ENCODE results near the gene GPR151. TPM values are rescaled to one million over a fixed set of nuclear protein-coding genes. Genes with fewer than 3 reads are reported as not detected.

GPR151 gene
- polyA plus RNA-seq, 3 donors: not detected

- no peaks in the 10 kb centered on the region for H3K79me2 ChIP-seq (ENCODE audit: insufficient read depth, low read length)
- no peak overlapping the region for H2AFZ ChIP-seq (ENCODE audit: insufficient read depth, low read depth, low read length, poor library complexity, severe bottlenecking)
- Mint-ChIP-seq H3K36me3 (peaks cover 56 to 71% of the 10 kb centered on the region in 2 donors), H3K27ac (no peak overlapping the region), H3K4me1 (no peaks in the 10 kb centered on the region), H3K4me3 (no peak overlapping the region), H3K9me3 (no peaks in the 10 kb centered on the region), H3K27me3 (ENCODE audit: low read depth in 3 of 3) (no peaks in the 10 kb centered on the region)
- H3K9me3 ChIP-seq (replicated peaks in 1 of 2; ENCODE audit: control insufficient read depth in 1 of 2, insufficient read depth in 1 of 2, low read length in 2 of 2): no peaks in the 10 kb centered on the region
- H3K4me1 ChIP-seq (ENCODE audit: control insufficient read depth in 1 of 2, insufficient read depth in 2 of 2, low read length in 2 of 2): no peaks in the 10 kb centered on the region
- H3K4me2 ChIP-seq (replicated peaks; ENCODE audit: extremely low read depth, low read length, poor library complexity, severe bottlenecking): no peak overlapping the region
- DNase-seq: no peak
- TF ChIP-seq CTCF (IDR thresholded peaks at IDR 0.05): no peak
- no peak overlapping the region for H3K4me3 ChIP-seq (replicated peaks in 1 of 3; ENCODE audit: low read depth in 2 of 3, low read length in 3 of 3)
- no CpG with 5 or more reads among the region's 2 CpGs for WGBS (ENCODE audit: insufficient coverage)
- intact Hi-C loops (cut with micrococcal nuclease): no loop called here
- H3K27ac ChIP-seq (ENCODE audit: low read depth in 1 of 2, low read length in 2 of 2): no peak overlapping the region
- no peaks in the 10 kb centered on the region for H4K20me1 ChIP-seq (ENCODE audit: insufficient read depth, low read length)
- H3K9ac ChIP-seq (ENCODE audit: insufficient read depth, low read length, poor library complexity, severe bottlenecking): no peak overlapping the region
- peaks cover 80 to 99% of the 10 kb centered on the region in 2 donors for H3K36me3 ChIP-seq (replicated peaks in 1 of 2; ENCODE audit: control insufficient read depth in 1 of 2, insufficient read depth in 2 of 2, low read length in 2 of 2)
- H3K27me3 ChIP-seq (ENCODE audit: control insufficient read depth in 2 of 2, insufficient read depth in 2 of 2, low read length in 2 of 2): no peaks in the 10 kb centered on the region
Measured at GRCh38 chr5:146482775-146483174, 33.2 kb downstream of the GPR151 start.

GRCh38 chr5:146475906-146476305 lies 40.1 kb downstream of the GPR151 start:
- DNase-seq: no peak
- peaks cover 53 to 75% of the 10 kb centered on the region in 2 donors for H3K36me3 Mint-ChIP-seq
- peaks cover 12% of the 10 kb centered on the region for H3K4me1 Mint-ChIP-seq
- no peak overlapping the region for H3K27ac Mint-ChIP-seq
- no peaks in the 10 kb centered on the region for H3K9me3 ChIP-seq (replicated peaks in 1 of 2; ENCODE audit: control insufficient read depth in 1 of 2, insufficient read depth in 1 of 2, low read length in 2 of 2)
- H3K27me3 ChIP-seq (ENCODE audit: control insufficient read depth in 2 of 2, insufficient read depth in 2 of 2, low read length in 2 of 2): no peaks in the 10 kb centered on the region
- no peak for TF ChIP-seq CTCF (IDR thresholded peaks at IDR 0.05)
- H3K27ac ChIP-seq (ENCODE audit: low read depth in 1 of 2, low read length in 2 of 2): no peak overlapping the region
- no peak overlapping the region for H3K4me3 ChIP-seq (replicated peaks in 1 of 3; ENCODE audit: low read depth in 2 of 3, low read length in 3 of 3)
- no peak overlapping the region for H3K4me3 Mint-ChIP-seq
- peaks cover 0 to 3% (median 0%) of the 10 kb centered on the region in 7 donors for H3K9me3 Mint-ChIP-seq
- peaks cover 13% of the 10 kb centered on the region for H3K79me2 ChIP-seq (ENCODE audit: insufficient read depth, low read length)
- H3K4me1 ChIP-seq (ENCODE audit: control insufficient read depth in 1 of 2, insufficient read depth in 2 of 2, low read length in 2 of 2): peaks cover 15 to 17% of the 10 kb centered on the region in 2 donors
- no peak overlapping the region for H3K9ac ChIP-seq (ENCODE audit: insufficient read depth, low read length, poor library complexity, severe bottlenecking)
- H2AFZ ChIP-seq (ENCODE audit: insufficient read depth, low read depth, low read length, poor library complexity, severe bottlenecking): no peak overlapping the region
- WGBS (ENCODE audit: insufficient coverage): 100% methylated on average over 1 of the region's 1 CpG
- peaks cover 11% of the 10 kb centered on the region for H4K20me1 ChIP-seq (ENCODE audit: insufficient read depth, low read length)
- peaks cover 55 to 90% of the 10 kb centered on the region in 2 donors for H3K36me3 ChIP-seq (replicated peaks in 1 of 2; ENCODE audit: control insufficient read depth in 1 of 2, insufficient read depth in 2 of 2, low read length in 2 of 2)
- H3K4me2 ChIP-seq (replicated peaks; ENCODE audit: extremely low read depth, low read length, poor library complexity, severe bottlenecking): no peak overlapping the region
- no peaks in the 10 kb centered on the region for H3K27me3 Mint-ChIP-seq (ENCODE audit: low read depth in 3 of 3)
- intact Hi-C loops (cut with micrococcal nuclease): loop anchor here in 1 of 2 donors (10.0 kb wide), 1 partner anchor 211 kb away; no protein-coding TSS in a partner anchor

All from CD14-positive monocyte (primary cell).